B cell (primary cell): ENCODE data around the gene EFHD2. TPM values are rescaled to one million over a fixed set of nuclear protein-coding genes. Genes with fewer than 3 reads are reported as not detected.

Experiments
- ATAC-seq: fragments of 200-7000 bp; cut with Tn5 transposase; one replicate; pipeline ENCODE4 v1.10.0; 2021; ENCODE audit warnings: low read depth, mild to moderate bottlenecking, moderate number of reproducible peaks, moderate library complexity
- CTCF ChIA-PET: fragments of 350-600 bp; sonication (Branson Sonifier 250); formaldehyde crosslinking; loops from one replicate; lab custom pipeline; 2021; ENCODE audit warnings: antibody characterized with exemption, inconsistent platforms; lab: Charles Lee
- POLR2A ChIA-PET: fragments of 350-600 bp; sonication (Branson Sonifier 250); formaldehyde crosslinking; loops from one replicate; lab custom pipeline; 2021; ENCODE audit warnings: antibody characterized with exemption; lab: Charles Lee
- DNase-seq: peaks from one replicate; pipeline ENCODE4 v3.0.0; 2013
- H2AFZ ChIP-seq: 2 replicates; pipeline ENCODE4 v1.6.1; 2012; ENCODE audit warnings: mild to moderate bottlenecking, low read depth, low read length; ENCODE audit not compliant: insufficient read depth, poor library complexity, severe bottlenecking
- H3K27ac ChIP-seq, 2 donors: 1 replicate in 1 of 2; 2 replicates in 1 of 2; pipeline ENCODE4 v1.5.1; 2012 to 2013; ENCODE audit warnings: low read length in 2 of 2, mild to moderate bottlenecking in 2 of 2, moderate library complexity in 1 of 2
- H3K27me3 ChIP-seq, 4 experiments: fragments of 200-600 bp in 1 of 4; sonication (generic) in 1 of 4; replicated peaks in 1 of 4; 1 replicate in 2 of 4; 2 replicates in 2 of 4; pipeline versions ENCODE4 v1.6.1 to v1.7.0; 2013 to 2016; ENCODE audit warnings: low read length in 3 of 4, mild to moderate bottlenecking in 2 of 4, mixed read lengths in 1 of 4, moderate library complexity in 1 of 4; ENCODE audit not compliant: insufficient read depth in 4 of 4, control insufficient read depth in 3 of 4; ENCODE audit errors: control extremely low read depth in 1 of 4
- H3K36me3 ChIP-seq, 2 experiments: replicated peaks in 1 of 2; 1 replicate in 1 of 2; 2 replicates in 1 of 2; pipeline versions ENCODE4 v1.6.1 to v1.7.1; 2013; ENCODE audit warnings: low read length in 1 of 2; ENCODE audit not compliant: insufficient read depth in 2 of 2, control insufficient read depth in 1 of 2; ENCODE audit errors: control extremely low read depth in 1 of 2, extremely low read depth in 1 of 2
- H3K4me1 ChIP-seq, 2 donors: fragments of 200-600 bp in 1 of 2; sonication (generic) in 1 of 2; 1 replicate in 1 of 2; 2 replicates in 1 of 2; pipeline versions ENCODE4 v1.5.1 to v1.6.1; 2013 to 2017; ENCODE audit warnings: low read length in 2 of 2; ENCODE audit not compliant: control insufficient read depth in 2 of 2, insufficient read depth in 2 of 2
- H3K4me2 ChIP-seq: replicated peaks from 2 replicates; pipeline ENCODE3; 2012; ENCODE audit warnings: mild to moderate bottlenecking, low read depth, low read length; ENCODE audit not compliant: poor library complexity, severe bottlenecking
- H3K4me3 ChIP-seq, 5 experiments: fragments of 200-600 bp in 1 of 5; sonication (generic) in 1 of 5; 1 replicate in 3 of 5; 2 replicates in 2 of 5; pipeline versions ENCODE4 v1.5.1 to v1.7.0; 2011 to 2016; ENCODE audit warnings: low read length in 4 of 5, mild to moderate bottlenecking in 4 of 5, low read depth in 2 of 5, control low read depth in 1 of 5, moderate library complexity in 1 of 5; ENCODE audit not compliant: insufficient read depth in 1 of 5; ENCODE audit errors: control extremely low read depth in 1 of 5, extremely low read depth in 1 of 5
- H3K79me2 ChIP-seq: fragments of 200-600 bp; sonication (generic); one replicate; pipeline ENCODE4 v1.6.0; 2016; ENCODE audit warnings: low read length; ENCODE audit not compliant: control insufficient read depth, insufficient read depth
- H3K9ac ChIP-seq: fragments of 200-600 bp; sonication (generic); 2 replicates; pipeline ENCODE4 v1.6.1; 2017; ENCODE audit warnings: mild to moderate bottlenecking, low read length, moderate library complexity
- H3K9me3 ChIP-seq, 3 donors: one replicate each; pipeline versions ENCODE4 v1.6.1 to v1.7.1; 2013; ENCODE audit warnings: low read length in 2 of 3; ENCODE audit not compliant: control insufficient read depth in 2 of 3, insufficient read depth in 1 of 3; ENCODE audit errors: control extremely low read depth in 1 of 3
- H4K20me1 ChIP-seq: 2 replicates; pipeline ENCODE4 v1.6.0; 2012; ENCODE audit warnings: mild to moderate bottlenecking, low read length; ENCODE audit not compliant: insufficient read depth, control insufficient read depth, poor library complexity, severe bottlenecking
- H3K27ac Mint-ChIP-seq: one replicate; pipeline ENCODE4 v1.8.0; 2021; ENCODE audit warnings: mixed read lengths
- H3K27me3 Mint-ChIP-seq: one replicate; pipeline ENCODE4 v1.8.0; 2021; ENCODE audit warnings: mixed read lengths
- H3K4me1 Mint-ChIP-seq: one replicate; pipeline ENCODE4 v1.8.0; 2021; ENCODE audit warnings: mixed read lengths
- H3K4me3 Mint-ChIP-seq: one replicate; pipeline ENCODE4 v1.8.0; 2021; ENCODE audit warnings: mixed read lengths
- H3K9me3 Mint-ChIP-seq: one replicate; pipeline ENCODE4 v1.8.0; 2022; ENCODE audit warnings: mixed read lengths; ENCODE audit not compliant: insufficient read depth
- EZH2 ChIP-seq: IDR thresholded peaks from 2 replicates; pipeline ENCODE4 v1.6.1; 2012; ENCODE audit warnings: borderline replicate concordance, low read depth, mild to moderate bottlenecking, moderate library complexity, low read length; ENCODE audit not compliant: insufficient read depth, poor library complexity, severe bottlenecking
- WGBS: methylation state at CpG from one replicate; pipeline ENCODE4 v1.1.5; 2013; ENCODE audit warnings: missing lambda C conversion rate; ENCODE audit not compliant: insufficient coverage; 5-methylcytosine and 5-hydroxymethylcytosine counted together
- intact Hi-C: fragments of 100-400 bp; cut with micrococcal nuclease; formaldehyde crosslinking; loops from one replicate; pipeline ENCODE4 v1.10.0; 2022
- polyA plus RNA-seq: library from polyadenylated mRNA; depleted of rRNA; stranded (reverse); fragments of >200 nt; gene quantifications from 2 replicates; pipeline ENCODE4 v1.2.3, GENCODE V29; 2012
- total RNA-seq, 2 donors: library from RNA; stranded (reverse); fragments of 120-200 nt in 1 of 2; gene quantifications; 1 replicate in 1 of 2; 2 replicates in 1 of 2; pipeline versions ENCODE4 v1.2.3 to v1.2.4, GENCODE V29; 2013 to 2022
- TF ChIP-seq, protein P1 (sequence below): fragments of 200-600 bp; IDR thresholded peaks from one replicate; pipeline ENCODE4 v1.8.0; 2022; ENCODE audit warnings: antibody characterized with exemption, mild to moderate bottlenecking

Gene EFHD2
- total and polyA plus RNA-seq, 2 donors (not counting 1 experiment from before 2014, with no cell fraction given): 39.3 to 67.2 TPM

- CTCF ChIA-PET: no interaction called here
- Histone ChIP-seq H3K79me2 (peaks cover 40% of the 10 kb centered on the region), H3K36me3 (peaks cover 0 to under 1% of the 10 kb centered on the region in 2 experiments), H3K9ac (peak overlapping the region; percentile 97), H4K20me1 (peaks cover 40% of the 10 kb centered on the region), H3K4me2 (peak overlapping the region; percentile 97), H3K4me3 (peak overlapping the region in 4 of 5 experiments; percentile 55 to 87 (median 85)), H3K4me1 (peaks cover 23 to 41% of the 10 kb centered on the region in 2 donors), H3K9me3 (no peaks in the 10 kb centered on the region), H2AFZ (peak overlapping the region; percentile 62), H3K27me3 (no peaks in the 10 kb centered on the region), H3K27ac (peak overlapping the region; percentile 22 to 86)
- WGBS: 38% methylated on average over 14 of the region's 14 CpGs
- DNase-seq (no peak), ATAC-seq (no peak)
- POLR2A ChIA-PET: interaction anchor here (0.6 kb wide), 1 partner anchor 1718 kb away, joined by 5 read pairs; no protein-coding TSS in a partner anchor
- TF ChIP-seq, protein P1, sequence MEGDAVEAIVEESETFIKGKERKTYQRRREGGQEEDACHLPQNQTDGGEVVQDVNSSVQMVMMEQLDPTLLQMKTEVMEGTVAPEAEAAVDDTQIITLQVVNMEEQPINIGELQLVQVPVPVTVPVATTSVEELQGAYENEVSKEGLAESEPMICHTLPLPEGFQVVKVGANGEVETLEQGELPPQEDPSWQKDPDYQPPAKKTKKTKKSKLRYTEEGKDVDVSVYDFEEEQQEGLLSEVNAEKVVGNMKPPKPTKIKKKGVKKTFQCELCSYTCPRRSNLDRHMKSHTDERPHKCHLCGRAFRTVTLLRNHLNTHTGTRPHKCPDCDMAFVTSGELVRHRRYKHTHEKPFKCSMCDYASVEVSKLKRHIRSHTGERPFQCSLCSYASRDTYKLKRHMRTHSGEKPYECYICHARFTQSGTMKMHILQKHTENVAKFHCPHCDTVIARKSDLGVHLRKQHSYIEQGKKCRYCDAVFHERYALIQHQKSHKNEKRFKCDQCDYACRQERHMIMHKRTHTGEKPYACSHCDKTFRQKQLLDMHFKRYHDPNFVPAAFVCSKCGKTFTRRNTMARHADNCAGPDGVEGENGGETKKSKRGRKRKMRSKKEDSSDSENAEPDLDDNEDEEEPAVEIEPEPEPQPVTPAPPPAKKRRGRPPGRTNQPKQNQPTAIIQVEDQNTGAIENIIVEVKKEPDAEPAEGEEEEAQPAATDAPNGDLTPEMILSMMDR: no peak
- TF ChIP-seq EZH2: no peak
- peak overlapping the region; percentile 89 for H3K27ac Mint-ChIP-seq
- H3K4me3 Mint-ChIP-seq: peak overlapping the region; percentile 94
- peaks cover 39% of the 10 kb centered on the region for H3K4me1 Mint-ChIP-seq
- intact Hi-C loops: loop anchor here (5.0 kb wide), 1 partner anchor 113 kb away; the partner anchor contains the start of gene CASP9
- no peaks in the 10 kb centered on the region for H3K9me3 Mint-ChIP-seq
- peaks cover 3% of the 10 kb centered on the region for H3K27me3 Mint-ChIP-seq
Measured at GRCh38 chr1:15408890-15409387, 749 bp upstream of the EFHD2 start.

GRCh38 chr1:15410223-15410883, 665 bp downstream of the EFHD2 start:
- H3K9ac ChIP-seq: peak overlapping the region; percentile 97
- POLR2A ChIA-PET: interaction anchor here (1.1 kb wide), 1 partner anchor 18 kb away, joined by 3 read pairs; no protein-coding TSS in a partner anchor
- 0% methylated on average over 53 of the region's 53 CpGs for WGBS
- ATAC-seq (no peak), DNase-seq (peak; percentile 53)
- peak overlapping the region; percentile 97 for H3K4me2 ChIP-seq
- no peaks in the 10 kb centered on the region for H3K27me3 ChIP-seq
- peak overlapping the region; percentile 28 to 86 for H3K27ac ChIP-seq
- peaks cover 28 to 55% of the 10 kb centered on the region in 2 donors for H3K4me1 ChIP-seq
- peaks cover 0 to 9% of the 10 kb centered on the region in 2 experiments for H3K36me3 ChIP-seq
- peaks cover 54% of the 10 kb centered on the region for H3K79me2 ChIP-seq
- intact Hi-C loops: no loop called here
- Mint-ChIP-seq H3K4me1 (peaks cover 51% of the 10 kb centered on the region), H3K27me3 (no peaks in the 10 kb centered on the region), H3K4me3 (peak overlapping the region; percentile 94), H3K9me3 (no peaks in the 10 kb centered on the region), H3K27ac (peak overlapping the region; percentile 73)
- H3K9me3 ChIP-seq: peaks cover 0 to 2% (median 0%) of the 10 kb centered on the region in 3 donors
- TF ChIP-seq, protein P1: no peak
- TF ChIP-seq EZH2: no peak
- H2AFZ ChIP-seq: peak overlapping the region; percentile 62
- CTCF ChIA-PET: no interaction called here
- peaks cover 54% of the 10 kb centered on the region for H4K20me1 ChIP-seq
- H3K4me3 ChIP-seq: peak overlapping the region; percentile 58 to 87 (median 84)
